ENCODE results near the gene DST. TPM values are rescaled to one million over a fixed set of nuclear protein-coding genes. Genes with fewer than 3 reads are reported as not detected.
"Not testable (repeated sequence)": the region's sequence is repeated elsewhere in the genome, so short reads cannot be mapped to it uniquely, and the experiment has no call there.

DST gene
- polyA plus RNA-seq, 1 donor from 2014 or later, result not detected

DNA sequence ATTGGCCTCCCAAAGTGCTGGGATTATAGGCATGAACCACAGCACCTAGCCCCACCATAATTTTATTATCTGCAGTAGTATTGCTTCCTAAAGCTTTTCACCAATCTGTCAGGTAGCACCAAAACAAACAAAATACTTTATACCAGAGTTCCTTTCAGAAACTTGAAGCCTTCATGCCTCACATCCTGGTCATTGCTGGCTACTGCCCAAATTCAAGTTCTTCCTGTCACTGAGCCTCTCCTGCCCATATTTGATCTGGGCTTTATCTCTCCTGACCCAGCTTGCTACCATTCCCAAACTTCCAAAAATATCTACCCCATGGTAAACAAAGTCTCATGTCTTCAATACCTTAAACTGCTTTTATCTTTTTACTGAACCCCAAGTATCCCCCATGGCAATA, 34.9 kb upstream of the DST start:
- Mint-ChIP-seq H3K4me1 (no peaks in the 10 kb centered on the region), H3K9me3 (peaks cover 0 to 4% (median 0%) of the 10 kb centered on the region in 3 donors), H3K4me3 (no peak overlapping the region), H3K27me3 (no peaks in the 10 kb centered on the region), H3K36me3 (no peaks in the 10 kb centered on the region), H3K27ac (no peak overlapping the region)

DNA sequence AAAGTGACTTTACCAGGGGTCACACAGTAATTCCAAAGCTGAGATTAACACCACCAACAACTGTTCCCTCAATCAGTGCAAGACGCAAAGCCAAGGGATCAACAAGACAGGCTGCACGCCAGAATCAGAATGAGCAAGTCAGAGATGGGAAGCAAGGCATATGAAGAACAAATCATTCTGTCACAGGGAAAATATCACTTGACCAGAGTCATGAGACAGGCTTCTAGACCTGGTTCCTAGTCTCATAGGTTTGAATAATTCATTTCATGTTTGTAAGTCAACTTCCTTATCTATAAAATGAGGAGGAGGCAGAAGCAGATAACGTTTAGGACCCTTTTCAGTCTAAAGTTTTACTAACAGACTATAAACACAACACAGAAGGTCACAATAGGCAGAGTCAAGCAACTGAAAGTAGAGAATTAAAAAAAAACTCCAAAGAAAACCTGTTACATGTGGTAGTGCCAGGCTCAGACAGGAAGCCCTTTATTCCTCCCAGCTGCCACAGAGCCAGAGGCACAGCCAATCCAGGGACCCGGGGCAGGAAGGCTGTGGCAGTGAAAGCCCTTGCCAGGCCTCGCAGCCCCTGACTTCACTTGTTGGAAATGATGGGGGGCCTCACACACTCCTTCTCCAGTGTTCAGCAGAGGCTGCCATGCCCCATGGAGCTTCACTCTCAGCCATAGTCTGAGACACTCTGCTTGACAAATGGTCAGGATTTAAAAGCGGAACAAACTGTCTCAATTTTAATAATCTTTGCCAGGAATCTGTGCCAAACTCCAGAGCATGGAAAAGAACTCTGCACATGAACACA, 29.2 kb upstream of the DST start:
- H3K27ac Mint-ChIP-seq, result no peak overlapping the region
- H3K9me3 Mint-ChIP-seq, result peaks cover 0 to 4% (median 0%) of the 10 kb centered on the region in 3 donors
- no peaks in the 10 kb centered on the region for H3K36me3 Mint-ChIP-seq
- H3K4me3 Mint-ChIP-seq, result no peak overlapping the region
- no peaks in the 10 kb centered on the region for H3K27me3 Mint-ChIP-seq
- peaks cover 0 to 1% (median 0%) of the 10 kb centered on the region in 3 donors for H3K4me1 Mint-ChIP-seq

DNA sequence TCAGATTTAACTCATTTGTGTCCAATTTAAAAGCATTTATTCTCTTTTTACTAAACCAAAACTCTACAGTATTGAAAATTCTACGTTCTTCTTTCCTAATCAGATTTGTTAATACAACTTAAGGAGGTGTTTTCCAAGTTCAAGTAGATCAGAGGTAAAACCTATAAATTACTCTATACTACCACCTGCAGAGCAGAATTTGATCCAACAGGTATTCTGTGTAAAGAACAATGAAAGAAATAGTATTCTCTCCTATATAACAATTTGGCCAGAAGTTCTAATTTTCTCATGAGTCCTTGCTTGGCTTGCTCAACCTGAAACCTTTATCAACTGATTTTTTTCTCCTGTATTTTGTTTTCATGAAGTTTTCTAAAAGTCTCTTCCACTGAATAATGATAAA, 28.5 kb upstream of the DST start:
- Mint-ChIP-seq H3K27ac (no peak overlapping the region), H3K4me1 (peaks cover 0 to 1% (median 0%) of the 10 kb centered on the region in 3 donors), H3K27me3 (no peaks in the 10 kb centered on the region), H3K9me3 (peaks cover 0 to 4% (median 0%) of the 10 kb centered on the region in 3 donors), H3K36me3 (no peaks in the 10 kb centered on the region), H3K4me3 (no peak overlapping the region)

DNA sequence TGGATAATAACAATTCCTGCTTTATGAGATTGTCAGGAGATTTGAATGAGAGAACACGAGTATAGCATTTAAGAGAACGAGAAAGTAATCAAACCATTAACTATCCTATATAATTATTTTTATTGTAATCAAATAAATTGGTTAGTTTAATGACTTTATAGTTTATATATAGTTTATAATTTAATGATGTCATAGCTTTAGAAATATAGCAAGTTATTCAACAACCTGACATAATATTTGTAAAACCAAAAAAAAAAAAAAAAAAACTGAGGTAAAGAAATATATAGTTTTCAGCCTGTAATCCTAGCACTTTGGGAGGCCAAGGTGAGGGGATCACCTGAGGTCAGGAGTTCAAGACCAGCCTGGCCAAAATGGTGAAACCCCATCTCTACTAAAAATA, 26.4 kb upstream of the DST start:
- H3K9me3 Mint-ChIP-seq, result no peaks in the 10 kb centered on the region
- H3K27me3 Mint-ChIP-seq, result no peaks in the 10 kb centered on the region
- no peak overlapping the region for H3K27ac Mint-ChIP-seq
- H3K4me3 Mint-ChIP-seq, result no peak overlapping the region
- peaks cover 0 to 1% (median 0%) of the 10 kb centered on the region in 3 donors for H3K4me1 Mint-ChIP-seq
- no peaks in the 10 kb centered on the region for H3K36me3 Mint-ChIP-seq

DNA sequence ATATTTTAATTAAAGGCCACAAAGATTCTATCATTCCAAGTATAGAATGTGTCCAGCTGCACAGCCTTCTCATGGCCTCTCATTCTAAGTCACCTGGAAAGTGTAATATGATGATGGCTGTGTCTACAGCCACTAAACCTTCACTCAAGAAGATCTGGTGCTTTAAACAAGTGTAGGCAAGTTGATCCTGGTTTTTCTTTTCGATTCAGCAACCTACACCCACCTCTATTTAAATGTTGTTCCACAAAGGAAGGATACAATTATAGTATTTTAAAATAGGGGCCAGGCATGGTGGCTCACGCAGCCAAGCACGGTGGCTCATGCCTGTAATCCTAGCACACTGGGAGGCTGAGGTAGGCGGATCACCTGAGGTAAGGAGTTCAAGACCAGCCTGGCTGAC, 25.5 kb upstream of the DST start:
- Mint-ChIP-seq H3K27ac (no peak overlapping the region), H3K27me3 (no peaks in the 10 kb centered on the region), H3K4me3 (no peak overlapping the region), H3K36me3 (no peaks in the 10 kb centered on the region), H3K9me3 (no peaks in the 10 kb centered on the region), H3K4me1 (peaks cover 0 to 1% (median 0%) of the 10 kb centered on the region in 3 donors)

DNA sequence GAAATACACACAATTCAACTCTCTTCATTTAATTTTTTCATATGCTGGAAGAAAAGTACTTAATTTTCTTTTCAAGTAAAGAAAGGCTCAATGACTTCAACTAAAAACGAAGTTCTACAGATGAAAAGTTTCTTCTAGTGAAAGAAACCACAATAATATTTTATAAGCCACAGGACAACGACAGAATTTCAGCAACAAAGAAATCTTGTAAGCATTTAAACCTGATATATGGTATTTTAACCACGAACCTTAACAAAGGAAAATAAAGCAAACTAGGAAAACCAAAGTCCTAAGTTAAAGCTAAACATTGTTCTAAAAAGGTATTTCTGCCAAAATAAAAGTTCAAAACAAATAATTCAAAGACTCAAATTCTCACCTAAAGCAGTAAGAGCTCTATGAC, 24.6 kb upstream of the DST start:
- peaks cover 0 to 1% (median 0%) of the 10 kb centered on the region in 3 donors for H3K4me1 Mint-ChIP-seq
- no peaks in the 10 kb centered on the region for H3K27me3 Mint-ChIP-seq
- H3K4me3 Mint-ChIP-seq, result no peak overlapping the region
- no peaks in the 10 kb centered on the region for H3K36me3 Mint-ChIP-seq
- H3K9me3 Mint-ChIP-seq, result no peaks in the 10 kb centered on the region
- H3K27ac Mint-ChIP-seq, result no peak overlapping the region

DNA sequence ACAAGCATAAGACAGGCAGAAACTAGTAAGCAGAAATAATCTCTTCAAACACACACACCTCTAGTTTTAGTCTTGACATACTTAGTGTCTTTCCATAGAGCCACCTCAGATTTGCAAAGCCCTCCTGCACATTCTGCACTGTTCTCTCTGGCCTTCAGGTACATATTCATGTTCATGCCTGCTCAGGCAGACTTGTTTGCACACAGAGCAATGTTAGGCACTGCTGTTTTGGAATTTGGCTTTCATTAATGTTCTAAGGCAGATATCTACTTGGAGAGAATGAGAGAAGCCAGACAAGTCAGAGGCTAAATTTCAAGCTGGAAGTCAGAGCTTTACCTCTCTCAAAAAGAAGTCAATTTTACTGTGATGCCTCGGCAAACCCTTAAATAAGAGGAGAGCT, 21.3 kb upstream of the DST start:
- Mint-ChIP-seq H3K36me3 (no peaks in the 10 kb centered on the region), H3K9me3 (no peaks in the 10 kb centered on the region), H3K27ac (no peak overlapping the region), H3K4me3 (no peak overlapping the region), H3K4me1 (peaks cover 0 to 1% (median 0%) of the 10 kb centered on the region in 3 donors), H3K27me3 (no peaks in the 10 kb centered on the region)

DNA sequence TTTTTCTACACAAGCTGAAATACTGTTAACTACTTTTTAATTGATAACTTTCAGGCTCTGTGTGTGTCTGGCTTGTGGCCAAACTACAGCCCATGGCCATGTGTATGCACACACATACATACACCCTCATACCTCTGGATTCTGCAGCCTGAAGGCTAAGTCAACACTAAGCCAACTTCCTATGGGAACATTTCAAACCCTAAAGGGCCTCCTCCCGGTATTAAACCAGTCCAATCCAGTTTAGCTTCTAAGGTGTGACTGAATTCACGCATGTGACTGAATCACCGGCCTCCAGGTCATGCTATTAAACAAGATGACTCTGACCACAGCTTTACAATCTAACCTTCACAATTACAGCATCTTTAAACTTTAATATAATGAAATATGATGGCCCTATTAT, 20.7 kb upstream of the DST start:
- no peaks in the 10 kb centered on the region for H3K9me3 Mint-ChIP-seq
- H3K27ac Mint-ChIP-seq, result no peak overlapping the region

DNA sequence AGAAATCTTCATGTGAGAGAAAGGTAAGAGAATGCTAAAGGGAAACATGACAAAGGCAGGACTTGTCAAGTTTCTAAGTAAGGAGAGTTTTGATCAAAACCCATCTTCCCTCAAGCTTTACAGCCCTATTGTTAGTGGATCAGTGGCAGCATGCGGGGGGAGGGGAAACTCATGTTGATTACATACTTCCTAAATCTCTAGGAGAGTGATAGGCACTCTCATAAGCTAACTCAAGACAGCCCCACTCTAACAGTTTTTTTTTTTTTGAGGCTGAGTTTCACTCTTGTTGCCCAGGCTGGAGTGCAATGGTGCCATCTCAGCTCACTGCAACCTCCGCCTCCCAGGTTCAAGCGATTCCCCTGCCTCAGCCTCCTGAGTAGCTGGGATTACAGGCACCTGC, 18.6 kb upstream of the DST start:
- not testable (repeated sequence) for H3K27ac Mint-ChIP-seq, H3K4me1 Mint-ChIP-seq, H3K36me3 Mint-ChIP-seq, H3K27me3 Mint-ChIP-seq, H3K9me3 Mint-ChIP-seq, H3K4me3 Mint-ChIP-seq

More for the DNA sequence above, 20.7 kb upstream of the DST start:
- Mint-ChIP-seq H3K4me3 (no peak overlapping the region), H3K4me1 (no peaks in the 10 kb centered on the region), H3K27me3 (no peaks in the 10 kb centered on the region), H3K36me3 (no peaks in the 10 kb centered on the region)

DNA sequence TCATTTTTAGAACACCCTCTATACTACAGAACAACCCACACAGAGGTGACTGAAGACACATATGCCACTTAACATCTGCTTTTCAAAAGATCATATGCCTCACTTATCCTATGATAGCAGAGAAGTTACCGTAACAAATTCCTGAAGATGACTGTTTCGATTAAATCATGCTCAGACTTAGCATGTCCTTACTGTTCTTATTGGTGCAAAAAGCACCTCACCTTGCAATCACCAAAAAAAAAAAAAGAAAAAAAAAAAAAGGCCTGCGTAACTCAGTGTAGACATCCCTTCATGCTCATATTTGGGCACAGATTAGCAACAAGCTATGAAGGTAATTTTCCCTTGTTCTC, 17.7 kb upstream of the DST start:
- Mint-ChIP-seq H3K27ac (no peak overlapping the region), H3K27me3 (no peaks in the 10 kb centered on the region), H3K4me1 (no peaks in the 10 kb centered on the region), H3K4me3 (no peak overlapping the region), H3K36me3 (peaks cover 2% of the 10 kb centered on the region), H3K9me3 (no peaks in the 10 kb centered on the region)

DNA sequence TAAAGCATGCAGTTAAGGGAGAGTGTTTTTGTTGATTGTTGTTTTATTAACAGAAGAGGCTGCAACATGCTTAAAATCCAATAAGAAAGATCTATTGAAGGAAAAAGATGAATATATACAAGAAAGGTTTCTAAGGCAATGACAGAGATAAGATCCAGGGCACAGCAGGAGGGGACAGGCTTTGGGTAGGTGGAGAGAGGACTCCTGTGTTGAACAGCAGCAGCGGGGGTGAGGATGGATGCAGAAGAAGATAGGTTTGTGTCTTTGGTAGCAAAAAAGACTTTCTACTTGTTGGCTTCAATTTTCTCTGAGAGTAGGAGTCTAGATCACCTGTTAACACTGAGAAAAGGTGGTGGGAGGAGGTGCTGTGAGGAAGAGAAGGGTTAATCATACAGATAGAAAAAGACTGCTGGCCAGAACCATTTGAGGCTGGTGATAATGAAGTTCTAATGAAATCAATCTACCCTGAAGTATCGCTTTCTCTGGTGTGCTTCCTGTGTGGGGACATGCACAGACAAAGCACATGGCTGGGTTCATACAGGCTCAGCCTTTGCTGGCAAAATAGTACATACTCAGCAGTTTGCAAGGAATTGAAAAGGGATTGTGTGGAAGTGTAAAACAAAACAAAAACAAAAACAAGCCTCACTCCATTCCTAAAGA, 17.2 kb upstream of the DST start:
- Mint-ChIP-seq H3K27ac (no peak overlapping the region), H3K36me3 (peaks cover 2% of the 10 kb centered on the region), H3K4me3 (no peak overlapping the region), H3K27me3 (no peaks in the 10 kb centered on the region), H3K4me1 (no peaks in the 10 kb centered on the region), H3K9me3 (no peaks in the 10 kb centered on the region)

DNA sequence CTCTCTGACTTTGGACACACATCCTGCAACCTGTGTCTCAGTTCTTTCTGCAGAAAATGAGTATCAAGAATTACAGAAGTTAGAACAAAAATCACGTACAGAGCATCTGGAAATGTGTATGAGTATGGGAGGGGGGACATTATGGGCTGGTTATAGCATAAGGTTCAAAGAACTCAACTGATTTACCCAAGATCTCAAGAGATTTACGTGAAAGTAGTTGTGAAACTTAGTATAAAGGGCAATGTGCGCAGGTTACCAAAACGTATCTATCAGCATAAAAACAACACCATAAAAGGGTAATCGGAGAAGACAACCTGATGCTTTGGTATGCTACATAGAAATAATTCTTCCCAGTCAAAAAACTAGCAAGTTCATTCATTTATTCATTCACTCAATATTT, 15.6 kb upstream of the DST start:
- no peaks in the 10 kb centered on the region for H3K27me3 Mint-ChIP-seq
- no peak overlapping the region for H3K4me3 Mint-ChIP-seq
- H3K36me3 Mint-ChIP-seq, result peaks cover 3% of the 10 kb centered on the region
- H3K4me1 Mint-ChIP-seq, result no peaks in the 10 kb centered on the region
- no peaks in the 10 kb centered on the region for H3K9me3 Mint-ChIP-seq
- H3K27ac Mint-ChIP-seq, result no peak overlapping the region

DNA sequence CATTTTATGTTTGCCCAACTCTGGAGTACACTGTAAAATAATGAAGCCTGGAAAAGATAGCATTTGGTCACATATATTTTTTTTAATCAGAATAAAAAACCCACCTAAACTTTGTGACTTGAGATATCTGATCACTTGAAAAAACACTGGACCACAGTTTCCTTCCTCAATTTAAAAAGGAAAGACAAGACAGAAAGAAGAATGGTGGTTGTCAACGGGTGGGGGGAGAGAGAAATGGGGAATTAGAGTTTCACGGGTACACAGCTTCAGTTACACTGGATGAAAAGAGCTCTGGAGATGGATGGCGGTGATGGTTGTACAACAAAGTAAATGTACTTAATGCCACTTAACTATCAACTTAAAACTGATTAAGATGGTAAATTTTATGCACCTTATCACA, 14.7 kb upstream of the DST start:
- Mint-ChIP-seq H3K27ac (no peak overlapping the region), H3K9me3 (no peaks in the 10 kb centered on the region), H3K36me3 (peaks cover 3% of the 10 kb centered on the region), H3K4me1 (no peaks in the 10 kb centered on the region), H3K27me3 (no peaks in the 10 kb centered on the region), H3K4me3 (no peak overlapping the region)

DNA sequence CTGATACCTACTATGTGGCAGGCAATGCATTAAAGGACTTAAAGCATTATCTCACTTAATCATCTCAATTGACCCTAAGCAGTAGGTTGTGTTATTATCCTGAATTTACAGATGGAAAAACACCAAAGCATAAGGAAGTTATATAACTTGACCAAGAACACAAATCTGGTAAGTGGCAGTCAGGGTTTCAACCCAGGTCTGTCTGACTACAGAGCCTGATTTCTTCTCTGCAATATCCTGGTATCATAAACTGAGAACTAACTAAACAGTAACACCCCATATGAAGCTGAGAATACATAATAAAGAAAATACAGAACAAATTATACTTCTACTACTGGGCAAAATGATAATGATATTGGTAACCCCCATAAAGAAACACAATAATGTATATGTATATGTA, 13.8 kb upstream of the DST start:
- Mint-ChIP-seq H3K4me1 (no peaks in the 10 kb centered on the region), H3K27me3 (no peaks in the 10 kb centered on the region), H3K9me3 (no peaks in the 10 kb centered on the region), H3K27ac (no peak overlapping the region), H3K4me3 (no peak overlapping the region), H3K36me3 (peaks cover 3% of the 10 kb centered on the region)

DNA sequence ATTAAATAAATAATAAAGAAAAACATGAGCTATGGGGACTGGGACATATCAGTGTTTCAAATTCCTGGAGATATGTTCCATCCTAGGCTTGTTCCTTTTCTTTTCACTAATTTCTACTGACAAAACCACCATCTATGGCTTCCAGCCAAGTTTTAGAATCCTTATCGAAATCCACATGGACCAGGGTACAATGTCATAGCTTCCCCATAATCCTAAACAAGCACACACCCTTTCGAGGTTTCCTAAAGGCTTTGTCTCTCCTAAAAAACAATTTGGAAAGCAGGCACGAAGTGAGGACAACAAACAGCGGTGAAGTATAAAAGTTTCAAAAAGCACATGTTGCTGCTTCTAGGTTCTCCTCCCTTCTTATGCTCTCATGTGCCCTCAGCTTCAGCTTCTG, 13.3 kb upstream of the DST start:
- H3K4me3 Mint-ChIP-seq, result no peak overlapping the region
- no peaks in the 10 kb centered on the region for H3K4me1 Mint-ChIP-seq
- H3K27ac Mint-ChIP-seq, result no peak overlapping the region
- H3K9me3 Mint-ChIP-seq, result no peaks in the 10 kb centered on the region
- H3K36me3 Mint-ChIP-seq, result peaks cover 3% of the 10 kb centered on the region
- no peaks in the 10 kb centered on the region for H3K27me3 Mint-ChIP-seq

DNA sequence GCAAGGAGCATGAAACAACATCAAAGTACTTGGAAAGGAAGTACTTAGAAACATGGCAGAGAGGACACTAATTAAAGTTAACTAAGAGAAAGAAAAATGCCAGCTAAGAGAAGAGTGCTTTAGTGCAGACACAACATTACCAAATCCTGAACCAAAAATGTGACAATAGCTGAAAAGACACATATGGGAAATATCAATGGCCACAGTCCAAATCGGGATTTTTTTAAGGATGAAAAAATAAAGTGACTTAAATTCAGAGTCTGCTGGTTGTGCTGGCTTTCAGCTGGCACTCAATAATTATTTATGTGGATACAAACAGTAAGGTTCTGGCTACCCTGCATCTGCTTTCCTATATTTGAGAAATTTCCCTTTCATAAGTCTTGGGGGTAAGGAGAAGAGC, 12.6 kb upstream of the DST start:
- Mint-ChIP-seq H3K4me3 (no peak overlapping the region), H3K4me1 (no peaks in the 10 kb centered on the region), H3K9me3 (no peaks in the 10 kb centered on the region), H3K27ac (no peak overlapping the region), H3K36me3 (peaks cover 3% of the 10 kb centered on the region), H3K27me3 (no peaks in the 10 kb centered on the region)
